Transverse colon (tissue), 4 donors: Measurements from ENCODE around the gene UBE2E1. TPM values are rescaled to one million over a fixed set of nuclear protein-coding genes. Genes with fewer than 3 reads are reported as not detected.
"Not testable (repeated sequence)": the region's sequence is repeated elsewhere in the genome, so short reads cannot be mapped to it uniquely, and the experiment has no call there.

Experiments
- DNase-seq: peaks from one replicate; pipeline ENCODE4 v3.0.0-alpha.2; 2019
- H3K27ac ChIP-seq, 4 donors: fragments of 200-600 bp; sonication (generic); 2 replicates each; pipeline ENCODE4 v1.5.1; 2016 to 2018; ENCODE audit warnings: inconsistent platforms in 4 of 4
- H3K27me3 ChIP-seq: fragments of 200-600 bp; sonication (generic); 2 replicates; pipeline ENCODE4 v1.5.1; 2017; ENCODE audit warnings: inconsistent platforms
- H3K36me3 ChIP-seq, 4 donors: fragments of 200-600 bp; sonication (generic); 2 replicates each; pipeline ENCODE4 v1.5.1; 2017 to 2019; ENCODE audit warnings: inconsistent platforms in 4 of 4
- H3K4me1 ChIP-seq, 4 donors: fragments of 200-600 bp; sonication (generic); 2 replicates each; pipeline ENCODE4 v1.5.1; 2017 to 2020; ENCODE audit warnings: inconsistent platforms in 4 of 4
- H3K4me3 ChIP-seq, 4 donors: fragments of 200-600 bp; sonication (generic); 1 replicate in 1 of 4; 2 replicates in 3 of 4; pipeline versions ENCODE4 v1.5.1 to v1.6.1; 2017 to 2019; ENCODE audit warnings: inconsistent platforms in 4 of 4
- H3K9me3 ChIP-seq, 2 donors: fragments of 200-600 bp; sonication (generic); 2 replicates each; pipeline ENCODE4 v1.5.1; 2017 to 2019; ENCODE audit warnings: inconsistent platforms in 2 of 2
- CTCF ChIP-seq, 5 experiments: fragments of 200-600 bp in 3 of 5; fragments of 450-650 bp in 2 of 5; sonication (generic) in 3 of 5; IDR thresholded peaks; 1 replicate in 2 of 5; 2 replicates in 3 of 5; pipeline ENCODE4 v1.5.1; 2016 to 2017; ENCODE audit warnings: antibody characterized with exemption in 5 of 5, inconsistent platforms in 3 of 5, mild to moderate bottlenecking in 2 of 5, moderate library complexity in 1 of 5
- EP300 ChIP-seq: sonication (generic); formaldehyde crosslinking; IDR thresholded peaks from one replicate; pipeline ENCODE4 v1.6.1; 2017; ENCODE audit warnings: antibody characterized with exemption, low read depth
- POLR2A ChIP-seq: fragments of 450-650 bp; IDR thresholded peaks from one replicate; pipeline ENCODE4 v1.6.1; 2016; ENCODE audit warnings: antibody characterized with exemption, mild to moderate bottlenecking, moderate library complexity
- POLR2AphosphoS5 ChIP-seq, 3 donors: sonication (generic); formaldehyde crosslinking; IDR thresholded peaks; one replicate each; pipeline ENCODE4 v1.6.1; 2016; ENCODE audit warnings: antibody characterized with exemption in 3 of 3
- WGBS, 2 donors: methylation state at CpG; one replicate each; pipeline ENCODE4 v1.1.5; 2018; ENCODE audit warnings: low coverage in 1 of 2; 5-methylcytosine and 5-hydroxymethylcytosine counted together
- in situ Hi-C, 4 donors: fragments of 200-750 bp; cut with MboI; loops; one replicate each; pipeline versions ENCODE4 v1.15.0 to v1.15.1; 2017; ENCODE audit warnings: low sequenced_read_pairs in 3 of 4, low pct_ligation_motif_present in 1 of 4, low pct_unique_long_range_greater_than_20kb in 1 of 4
- intact Hi-C: fragments of 100-400 bp; cut with DNase I; formaldehyde crosslinking; loops from one replicate; pipeline ENCODE4 v1.15.1; 2023; ENCODE audit warnings: low total_unique reads
- total RNA-seq, 4 donors: library from RNA; depleted of rRNA; stranded (reverse); fragments of >200 nt; gene quantifications; one replicate each; pipeline ENCODE4 v1.1.0, GENCODE V29; 2016

The UBE2E1 gene
- total RNA-seq, 4 donors from 2014 or later = 62.0 to 109 (median 76.9) TPM

- DNase-seq = no peak
- Histone ChIP-seq H3K27me3 (no peaks in the 10 kb centered on the region), H3K9me3 (no peaks in the 10 kb centered on the region), H3K36me3 (no peaks in the 10 kb centered on the region), H3K4me1 (peaks cover 0 to 18% (median 8%) of the 10 kb centered on the region in 4 donors), H3K27ac (no peak overlapping the region), H3K4me3 (no peak overlapping the region)
- WGBS, 2 donors = 98 to 100% methylated on average over 1 to 8 of the region's 8 CpGs
- in situ Hi-C loops (loop anchor here in 3 of 4 donors (25.0 kb wide), 2 partner anchors 358 to 808 kb away; no protein-coding TSS in a partner anchor), intact Hi-C loops (no loop called here)
- TF ChIP-seq POLR2AphosphoS5 (IDR thresholded peaks at IDR 0.05) (no peak), POLR2A (no peak), CTCF (IDR thresholded peaks at IDR 0.05) (no peak)
These were observed 73.7 kb downstream of the UBE2E1 start for GRCh38 chr3:23879485-23879884.

- WGBS, 2 donors = 48 to 58% methylated on average over 4 of the region's 4 CpGs
- Histone ChIP-seq H3K4me1 (peaks cover 0 to 18% (median 8%) of the 10 kb centered on the region in 4 donors), H3K4me3 (no peak overlapping the region), H3K27me3 (no peaks in the 10 kb centered on the region), H3K36me3 (no peaks in the 10 kb centered on the region), H3K9me3 (no peaks in the 10 kb centered on the region), H3K27ac (no peak overlapping the region)
- in situ Hi-C loops (loop anchor here in 3 of 4 donors (25.0 kb wide), 2 partner anchors 356 to 806 kb away; no protein-coding TSS in a partner anchor), intact Hi-C loops (no loop called here)
- TF ChIP-seq CTCF (IDR thresholded peaks at IDR 0.05) (no peak), POLR2A (no peak), EP300 (no peak), POLR2AphosphoS5 (IDR thresholded peaks at IDR 0.05) (no peak)
- no peak for DNase-seq
These were observed 75.1 kb downstream of the UBE2E1 start for GRCh38 chr3:23880703-23881339.

GRCh38 chr3:23881993-23882392 is 76.2 kb downstream of the UBE2E1 start:
- H3K36me3 ChIP-seq, H3K4me3 ChIP-seq, intact Hi-C loops, DNase-seq, H3K27ac ChIP-seq, H3K9me3 ChIP-seq, H3K27me3 ChIP-seq: not testable (repeated sequence)
- peaks cover 0 to 14% (median 5%) of the 10 kb centered on the region in 4 donors for H3K4me1 ChIP-seq
- 93% methylated on average over 4 of the region's 4 CpGs; no CpG with 5 or more reads in 1 of the 2 donors for WGBS, 2 donors
- in situ Hi-C loops = loop anchor here in 3 of 4 donors (25.0 kb wide), 2 partner anchors 355 to 805 kb away; no protein-coding TSS in a partner anchor

GRCh38 chr3:23882487-23882918 is 76.7 kb downstream of the UBE2E1 start:
- 100% methylated on average over 15 of the region's 28 CpGs; no CpG with 5 or more reads in 1 of the 2 donors for WGBS, 2 donors
- intact Hi-C loops = no loop called here

More at GRCh38 chr3:23882487-23882918, 76.7 kb downstream of the UBE2E1 start:
- TF ChIP-seq POLR2A (no peak), EP300 (no peak), CTCF (IDR thresholded peaks at IDR 0.05) (no peak), POLR2AphosphoS5 (IDR thresholded peaks at IDR 0.05) (no peak)
- no peaks in the 10 kb centered on the region for H3K9me3 ChIP-seq
- H3K27me3 ChIP-seq = no peaks in the 10 kb centered on the region
- H3K4me1 ChIP-seq = peaks cover 0 to 9% (median 2%) of the 10 kb centered on the region in 4 donors
- in situ Hi-C loops = loop anchor here in 3 of 4 donors (25.0 kb wide), 2 partner anchors 355 to 805 kb away; no protein-coding TSS in a partner anchor
- H3K27ac ChIP-seq = no peak overlapping the region
- no peak overlapping the region for H3K4me3 ChIP-seq
- no peaks in the 10 kb centered on the region for H3K36me3 ChIP-seq
- no peak for DNase-seq
